Hematopoietic multipotent progenitor cell (in vitro differentiated cells): Measurements from ENCODE around the gene CMTM7. TPM values are rescaled to one million over a fixed set of nuclear protein-coding genes. Genes with fewer than 3 reads are reported as not detected.
A peak's percentile ranks its signal among the peaks of the same experiment; 100 is the strongest.

Experiments
- DNase-seq, 3 donors: peaks; one replicate each; pipeline ENCODE4 v3.0.0-alpha.2; 2011 to 2015; ENCODE audit warnings: low read depth in 2 of 3, low spot score in 2 of 3
- total RNA-seq: library from RNA; depleted of rRNA; stranded (reverse); fragments of >200 nt; gene quantifications from one replicate; pipeline ENCODE4 v1.2.3, GENCODE V29; 2012

CMTM7 gene
- total RNA-seq, 1 donor, result 23.4 TPM

DNA sequence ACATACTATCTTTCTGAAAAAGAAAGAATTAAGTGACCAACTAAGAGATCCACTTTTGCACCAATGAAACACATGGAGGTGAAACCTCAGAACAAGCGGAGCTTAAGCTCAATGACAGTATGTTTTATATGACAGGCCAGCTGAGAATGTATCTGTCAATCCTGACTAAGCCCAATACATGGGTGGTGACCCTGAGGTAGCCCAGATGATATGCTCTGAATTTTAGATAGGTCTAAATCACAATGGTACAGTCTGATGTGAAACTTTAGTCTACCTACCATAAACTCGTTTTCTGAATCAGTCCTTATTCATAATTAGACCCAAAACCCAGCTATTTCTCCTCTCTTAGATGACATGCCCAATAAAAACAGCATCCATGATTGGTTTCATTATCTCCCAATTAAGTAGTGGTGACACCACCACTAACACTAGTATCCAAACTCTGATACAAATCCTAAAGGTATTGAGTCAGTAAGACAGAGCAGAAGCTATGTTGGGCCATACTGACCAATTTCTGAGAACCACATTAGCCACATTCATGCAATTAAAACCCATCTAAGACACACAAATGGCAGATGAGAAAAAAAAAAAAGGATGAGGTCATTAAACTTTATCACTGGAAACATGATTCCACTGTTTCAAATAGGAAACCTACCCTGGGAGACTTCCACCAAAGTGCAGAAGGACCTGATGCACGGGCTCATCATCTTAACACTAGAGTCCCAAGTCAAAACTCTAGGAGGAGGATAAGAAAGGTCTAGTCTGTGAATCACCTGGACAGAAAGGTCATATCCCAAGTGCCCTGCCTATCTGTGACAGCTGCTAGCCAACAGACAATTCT lies 90.4 kb downstream of the CMTM7 start:
- no peak for DNase-seq

DNA sequence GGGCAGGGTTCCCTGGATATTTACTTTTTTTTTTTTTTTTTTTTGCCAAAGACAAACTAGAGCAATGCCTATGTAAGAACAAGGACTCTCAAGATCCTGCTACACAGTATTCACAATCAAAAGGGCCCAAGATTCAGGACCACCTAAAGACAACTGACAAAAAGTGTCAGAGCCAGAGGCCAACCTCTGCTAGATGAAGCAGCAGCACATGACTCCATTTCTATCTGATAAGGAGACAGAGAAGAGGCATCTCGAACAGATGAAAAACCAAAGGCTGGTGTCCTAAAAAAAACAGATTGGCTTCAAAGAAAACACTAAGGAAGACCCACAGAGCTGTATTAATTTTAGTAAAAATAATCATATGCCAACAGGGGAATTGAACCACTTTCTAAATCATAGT lies 91.0 kb downstream of the CMTM7 start:
- no peak for DNase-seq

DNA sequence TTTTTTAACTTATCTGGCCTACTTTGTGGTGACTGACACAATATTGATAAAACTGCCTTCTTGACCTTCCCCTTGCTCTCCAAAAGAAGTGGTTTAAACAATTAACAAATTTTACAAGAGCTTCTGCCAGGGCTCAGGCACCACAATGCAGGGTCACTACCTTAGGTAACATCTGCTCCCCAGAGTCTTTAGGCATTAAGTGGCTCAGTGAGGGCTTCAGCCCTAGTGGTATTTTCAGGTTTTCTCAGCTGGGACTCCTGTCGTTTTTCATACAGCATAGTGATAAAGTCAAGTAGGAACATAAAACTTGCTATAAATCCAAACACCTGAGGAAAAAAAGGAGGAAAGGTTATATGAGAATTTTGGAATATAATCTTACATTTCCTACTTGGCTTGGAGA lies 92.1 kb downstream of the CMTM7 start:
- DNase-seq, result no peak

DNA sequence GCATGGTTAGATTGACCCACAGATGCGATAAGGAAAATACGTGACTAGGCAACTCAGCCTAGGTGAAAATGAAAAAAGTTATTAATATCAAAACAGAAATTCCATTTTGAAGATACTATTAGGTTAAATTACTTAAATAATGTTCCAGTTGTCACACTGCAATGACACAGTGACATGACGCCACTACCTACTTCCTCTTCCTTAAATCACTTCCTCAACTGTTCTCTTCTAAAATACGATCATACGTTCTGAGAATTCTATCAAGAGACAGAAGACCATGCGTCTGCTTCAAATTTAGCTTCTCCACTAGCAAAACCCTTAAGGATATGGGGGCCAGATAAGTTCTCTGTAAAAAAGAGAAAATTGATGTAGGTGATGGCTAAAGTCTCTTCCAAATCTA lies 92.8 kb downstream of the CMTM7 start:
- DNase-seq, result peak in 2 of 3 donors; percentile 26 to 44

DNA sequence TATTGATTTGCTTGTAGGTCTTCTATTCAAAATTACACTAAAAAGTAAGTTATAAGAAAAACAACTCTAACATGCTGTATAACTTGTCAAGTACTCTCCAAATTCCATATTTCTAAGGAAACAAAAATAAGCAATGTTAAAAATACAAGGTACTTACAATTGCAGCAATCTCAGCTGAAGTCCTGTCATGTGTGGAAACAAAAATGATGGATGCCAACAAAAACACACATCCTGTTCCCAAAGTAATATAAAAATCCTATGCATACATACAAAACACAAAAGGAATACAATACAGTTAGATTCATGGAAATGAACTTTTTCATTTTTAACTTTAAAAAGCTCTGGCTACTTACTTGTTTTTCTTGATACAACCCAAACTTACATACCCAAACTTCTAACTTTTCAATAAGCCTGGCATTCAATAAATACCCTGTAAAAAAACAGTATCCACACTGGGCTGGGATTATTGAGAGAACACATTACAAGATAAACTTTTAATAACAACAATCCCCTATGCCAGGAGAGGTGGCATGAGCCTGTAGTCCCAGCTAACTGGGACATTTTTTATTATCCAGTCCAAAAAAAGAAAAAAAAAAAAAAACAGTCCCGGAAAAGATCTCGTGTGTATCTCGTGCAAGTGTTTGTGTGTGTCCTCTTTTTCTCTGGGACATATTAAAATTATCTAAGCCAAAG lies 96.3 kb downstream of the CMTM7 start:
- no peak for DNase-seq

DNA sequence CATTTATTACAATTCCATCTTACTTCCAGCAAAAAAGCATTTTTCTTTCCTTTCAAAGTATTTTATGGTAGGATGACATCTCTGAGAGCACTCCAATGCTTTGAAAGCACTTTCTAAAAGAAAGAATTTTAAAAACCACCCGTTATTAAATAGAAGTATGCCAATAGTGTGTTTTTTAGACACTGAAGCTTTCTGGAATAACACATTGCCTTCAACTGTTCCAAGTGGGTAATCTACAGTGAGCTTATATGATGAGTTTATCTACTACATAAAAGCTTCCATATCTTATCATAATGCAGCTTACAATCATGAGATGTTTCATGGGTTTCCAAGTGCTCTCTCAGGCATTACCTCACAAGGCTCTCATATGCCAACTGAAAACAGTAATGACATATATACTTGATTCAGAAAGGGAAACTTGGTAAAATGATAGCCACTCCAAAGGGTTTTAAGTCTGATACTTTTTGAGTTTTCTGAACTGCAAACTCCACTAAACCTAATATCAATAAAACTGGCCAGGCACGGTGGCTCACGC lies 96.9 kb downstream of the CMTM7 start:
- DNase-seq, result no peak

DNA sequence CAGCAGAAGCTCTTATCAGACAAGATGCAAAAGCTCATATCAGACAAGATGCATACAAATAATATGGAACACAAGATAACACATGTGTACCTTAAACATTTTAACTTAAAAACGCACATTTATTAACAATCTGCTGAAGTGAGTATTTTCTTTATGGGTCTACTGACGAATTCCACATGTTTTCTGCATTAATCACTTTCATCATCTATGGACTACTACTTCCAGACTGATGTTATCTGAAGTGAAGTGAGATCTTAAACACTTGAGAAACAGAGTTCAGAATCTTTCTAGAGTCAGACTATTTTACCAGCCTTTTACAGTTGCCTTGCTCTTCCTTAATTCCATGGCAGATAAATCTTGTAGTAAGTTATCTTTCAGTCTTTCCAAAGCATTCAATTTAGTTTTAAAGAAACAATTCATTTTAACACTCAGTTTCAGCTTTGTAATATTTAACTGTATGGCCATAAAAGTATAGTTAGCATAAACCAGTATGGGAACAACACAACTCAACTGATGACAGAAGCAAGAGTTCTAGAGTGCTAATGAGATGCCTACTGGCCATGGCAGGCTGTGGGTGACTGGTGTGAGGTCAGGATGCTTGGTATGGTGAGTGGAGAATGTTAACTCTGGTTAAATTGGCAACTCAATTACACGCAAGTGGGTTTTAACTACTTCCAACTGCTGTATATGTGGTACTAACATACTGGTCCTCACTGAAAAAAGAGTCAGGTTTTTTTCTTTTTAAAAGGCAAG lies 101.2 kb downstream of the CMTM7 start:
- DNase-seq, result no peak

DNA sequence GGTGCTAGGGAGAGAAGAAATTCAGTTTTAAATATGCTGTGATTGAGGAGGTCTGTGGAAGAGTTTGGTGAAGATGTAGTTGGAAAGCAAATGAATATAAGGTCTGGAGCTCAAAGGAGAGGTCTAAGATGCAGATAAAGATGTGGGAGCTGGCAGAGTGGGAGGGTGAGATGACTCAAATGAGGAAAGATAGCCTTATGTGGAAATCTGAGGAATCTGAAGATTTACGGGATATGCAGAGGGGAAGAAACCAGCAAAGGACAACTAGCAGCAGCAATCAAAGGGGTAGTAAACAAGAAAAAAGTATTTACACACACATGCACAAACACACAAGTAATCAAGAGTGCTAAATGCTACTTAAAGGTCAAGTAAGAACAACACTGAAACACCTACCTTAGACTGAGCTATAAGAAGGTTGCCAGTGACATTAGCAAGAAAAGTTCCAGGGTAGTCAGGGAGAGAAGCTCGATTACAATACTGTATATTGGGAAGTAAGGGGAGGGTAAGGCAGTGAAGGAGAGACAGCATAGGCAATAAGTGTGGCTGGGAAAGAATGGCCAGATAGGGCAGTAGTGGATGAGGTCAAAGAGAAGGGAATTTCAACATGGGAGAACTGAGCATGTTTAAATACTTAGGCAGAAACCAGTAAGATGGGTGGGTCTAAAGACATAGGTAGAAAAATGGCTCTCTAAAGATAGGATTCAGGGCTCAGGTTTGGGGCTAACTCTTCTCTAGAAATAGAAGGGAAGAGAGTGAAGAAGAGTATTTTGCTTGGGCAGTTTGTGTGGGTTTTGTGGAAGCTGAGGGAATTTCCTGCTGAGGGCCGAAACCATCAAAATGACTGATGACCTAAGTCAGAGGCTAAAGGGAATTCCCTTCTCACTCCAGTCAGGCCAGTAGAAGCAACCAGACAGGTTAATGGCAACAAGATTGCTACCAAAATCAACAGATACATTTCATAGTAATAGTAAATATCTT lies 102.1 kb downstream of the CMTM7 start:
- no peak for DNase-seq

DNA sequence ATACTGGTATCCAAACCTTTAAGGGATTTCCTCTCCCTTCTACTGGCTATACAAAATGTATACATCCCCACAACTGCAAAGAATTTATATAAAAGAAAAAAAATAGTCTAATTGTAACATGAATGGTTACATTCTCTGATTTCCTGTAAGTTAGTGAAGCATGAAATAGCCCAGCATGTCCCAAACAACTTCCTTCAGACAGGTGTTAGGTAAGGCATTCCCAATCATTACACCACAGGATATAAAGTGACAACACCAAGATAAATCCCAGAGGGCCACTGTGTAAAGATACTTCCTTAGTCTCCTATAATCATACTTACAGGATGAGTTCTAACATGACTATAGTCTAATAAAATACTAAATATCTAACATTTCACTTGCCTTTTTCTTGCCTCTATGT lies 103.4 kb downstream of the CMTM7 start:
- no peak for DNase-seq

DNA sequence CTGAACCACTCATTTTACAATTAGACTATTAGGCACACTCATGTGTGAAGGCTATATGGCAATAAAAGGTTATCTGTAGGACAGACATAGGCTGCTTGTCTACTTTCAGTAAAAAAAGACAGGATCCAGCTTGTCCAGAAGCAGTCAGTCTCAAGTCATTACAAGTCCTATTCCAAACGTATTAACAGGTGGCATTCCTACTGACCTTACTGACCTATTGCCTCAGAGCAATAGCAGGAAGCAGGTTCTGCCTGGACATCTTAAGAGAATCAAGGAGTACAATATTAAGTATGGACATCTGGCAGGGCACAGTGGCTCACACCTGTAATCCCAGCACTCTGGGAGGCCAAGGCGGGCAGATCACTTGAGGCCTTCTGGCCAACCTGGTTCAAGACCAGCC lies 104.0 kb downstream of the CMTM7 start:
- no peak for DNase-seq

DNA sequence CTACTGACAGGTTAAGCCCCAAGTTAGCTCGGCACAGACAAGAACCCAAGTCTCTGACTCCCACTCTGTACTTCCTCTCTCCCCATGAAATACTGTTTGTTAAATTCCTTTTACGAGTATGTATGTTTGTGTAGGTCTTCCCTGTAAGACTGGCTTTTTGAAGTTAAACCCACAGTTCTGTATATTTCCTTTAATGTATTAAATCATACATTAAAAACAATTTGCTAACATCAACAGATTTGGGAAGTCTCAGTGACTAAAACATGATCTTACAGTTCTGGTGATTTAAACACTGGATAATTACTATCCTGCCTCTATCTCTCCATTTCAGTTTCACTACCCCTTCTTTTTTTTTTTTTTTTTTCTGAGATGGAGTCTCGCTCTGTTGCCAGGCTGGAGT lies 106.6 kb downstream of the CMTM7 start:
- DNase-seq, result no peak

DNA sequence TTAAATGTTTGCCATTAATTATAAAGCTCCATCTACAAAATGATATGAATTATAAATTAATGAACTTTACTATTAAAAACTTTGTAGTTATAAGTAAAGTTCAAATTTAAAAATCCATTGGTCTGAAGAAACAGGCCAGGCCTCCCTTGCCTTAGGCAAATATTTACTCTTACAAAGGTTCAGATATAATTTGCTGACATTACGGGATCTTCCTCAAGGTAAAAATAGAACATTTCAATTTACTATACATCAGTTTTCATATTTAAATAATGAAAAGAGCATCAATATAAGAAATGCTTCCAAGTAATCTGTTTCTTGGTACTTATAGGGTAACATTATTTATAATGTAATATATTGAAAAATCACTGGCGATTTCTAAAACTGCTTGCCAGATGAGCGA lies 107.3 kb downstream of the CMTM7 start:
- no peak for DNase-seq

DNA sequence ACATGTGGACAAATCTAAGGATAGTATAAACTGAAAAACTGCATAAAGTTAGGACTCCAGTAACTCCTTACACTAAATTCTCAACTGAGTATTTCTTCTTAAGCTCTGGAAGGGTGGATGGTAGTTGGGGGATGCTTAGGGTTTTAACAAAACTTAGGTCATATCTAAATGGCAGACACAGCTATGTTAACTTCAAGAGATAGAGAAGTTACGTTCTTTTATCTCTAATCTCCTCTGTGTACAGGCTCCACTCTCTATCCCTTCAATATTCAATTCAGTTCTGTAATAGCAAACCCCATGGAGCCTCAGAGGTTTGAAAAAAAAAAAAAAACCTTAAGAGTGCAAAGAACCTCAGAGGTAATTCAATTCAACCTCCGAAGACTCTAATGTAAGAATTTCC lies 107.9 kb downstream of the CMTM7 start:
- no peak for DNase-seq

DNA sequence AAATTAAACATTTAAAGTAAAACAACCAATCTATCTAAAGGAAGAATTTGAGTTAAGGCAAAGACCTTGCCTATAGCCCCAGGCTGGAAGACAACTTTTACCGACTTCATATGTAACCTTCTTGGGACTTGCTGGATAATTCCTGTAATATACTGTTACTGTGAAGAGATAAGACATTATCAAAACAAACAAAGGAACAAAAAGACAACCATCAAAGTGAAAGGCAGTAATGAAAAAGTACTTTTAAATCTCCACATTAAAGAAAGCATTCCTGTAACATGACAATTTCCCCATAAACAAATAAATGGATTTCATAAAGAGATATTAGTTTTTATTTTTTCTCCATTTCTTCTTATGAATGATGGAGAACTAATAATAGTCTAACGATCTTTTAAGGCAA lies 108.6 kb downstream of the CMTM7 start:
- DNase-seq, result no peak

DNA sequence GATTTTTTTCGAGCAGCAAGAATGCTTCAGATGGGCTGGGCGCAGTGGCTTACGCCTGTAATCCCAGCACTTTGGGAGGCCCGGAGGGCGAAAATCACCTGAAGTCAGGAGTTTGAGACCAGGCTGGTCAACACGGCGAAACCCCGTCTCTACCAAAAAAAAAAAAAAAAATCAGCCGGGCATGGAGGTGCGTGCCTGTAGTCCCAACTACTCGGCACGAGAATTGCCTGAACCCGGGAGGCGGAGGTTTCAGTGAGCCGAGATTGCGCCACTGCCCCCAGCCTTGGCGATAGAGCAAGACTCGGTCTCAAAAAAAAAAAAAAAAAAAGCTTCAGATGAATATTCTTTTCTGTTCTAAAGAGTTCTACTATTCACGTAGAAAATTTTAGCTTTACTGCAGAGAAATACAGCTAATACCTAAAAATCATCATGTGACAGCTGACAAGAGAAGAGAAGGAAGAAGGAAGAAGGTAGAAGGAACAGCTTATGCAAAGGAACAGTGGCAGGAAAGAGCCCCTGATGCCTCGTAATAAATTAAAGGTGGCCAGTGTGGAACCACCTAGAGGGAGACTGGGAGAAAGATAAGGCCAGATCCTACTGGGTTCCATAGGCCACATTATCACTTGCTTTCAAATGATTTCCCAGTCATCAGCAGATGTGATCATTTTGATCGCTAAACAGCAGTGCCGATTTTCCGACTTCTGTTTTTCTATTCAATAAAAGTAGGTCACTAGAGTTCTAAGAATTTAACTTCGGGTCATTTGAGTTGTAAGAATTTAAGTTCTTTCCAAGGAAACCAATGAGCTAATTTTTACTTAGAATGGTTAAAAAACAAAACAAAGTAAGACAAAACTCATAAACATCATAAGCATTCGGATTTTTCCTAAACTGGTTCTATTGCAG lies 109.5 kb downstream of the CMTM7 start:
- DNase-seq, result no peak

DNA sequence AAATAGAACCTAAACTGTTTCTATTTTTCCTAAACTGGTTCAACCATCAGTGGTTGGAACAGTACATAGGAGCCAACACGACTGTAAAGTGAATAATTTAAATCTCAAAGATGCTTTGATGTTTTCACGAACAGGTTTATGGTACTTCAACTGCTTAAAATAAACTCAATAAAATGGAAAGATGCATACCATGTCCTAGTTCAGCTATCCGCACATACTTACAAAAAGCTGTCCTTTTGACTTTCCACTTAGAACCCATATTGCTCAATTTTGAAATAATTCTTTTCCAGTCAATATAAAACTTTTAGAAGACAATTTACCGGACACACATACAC lies 110.1 kb downstream of the CMTM7 start:
- no peak for DNase-seq

DNA sequence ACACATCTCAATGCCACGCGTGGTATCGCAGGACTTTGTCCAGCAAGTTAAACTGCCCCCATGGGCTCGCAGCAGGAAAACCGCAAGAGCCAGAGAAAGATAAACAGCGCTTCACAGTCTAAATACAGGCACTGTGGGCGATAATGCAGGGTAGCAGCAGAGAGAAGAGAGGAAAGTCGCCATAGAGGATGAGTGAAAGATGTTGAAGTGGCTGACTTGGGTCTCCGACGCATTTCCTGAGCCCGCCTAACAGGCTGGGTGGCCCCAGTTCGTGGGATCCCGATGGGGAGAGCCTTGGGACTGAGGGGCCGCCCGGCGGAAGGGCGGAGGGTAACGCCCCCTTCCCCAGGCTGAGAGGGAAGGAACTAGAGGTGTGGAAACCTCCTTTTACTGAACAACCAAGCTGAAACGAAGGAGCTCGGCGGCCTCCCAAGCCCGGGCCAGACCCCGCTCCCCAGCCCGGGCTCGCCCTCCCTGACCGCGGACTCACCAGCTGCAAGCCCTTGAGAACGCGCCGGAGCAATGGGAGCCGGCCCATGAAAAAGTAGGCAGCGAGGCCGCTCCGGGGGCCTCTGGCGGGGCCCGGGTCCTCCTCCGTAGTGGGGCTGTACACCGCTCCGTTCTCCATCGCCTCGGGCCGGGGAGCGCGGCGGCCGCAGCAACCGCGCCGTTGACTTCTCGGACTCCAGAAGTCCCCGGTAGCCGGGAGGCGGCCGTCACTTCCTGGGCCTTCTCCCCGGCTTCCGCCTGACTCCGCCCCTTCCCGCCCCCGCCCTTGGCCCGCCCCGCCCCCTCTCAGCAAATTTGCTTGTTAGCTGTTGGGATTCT lies 110.7 kb downstream of the CMTM7 start, which contains the start of gene CMTM6:
Gene CMTM6, minus strand, starts transcription at position 735 of the 828 bp plus-strand sequence. Its CDS starts 107 bp downstream, at position 628.
- DNase-seq, result peak; percentile 50 to 76 (median 67)

DNA sequence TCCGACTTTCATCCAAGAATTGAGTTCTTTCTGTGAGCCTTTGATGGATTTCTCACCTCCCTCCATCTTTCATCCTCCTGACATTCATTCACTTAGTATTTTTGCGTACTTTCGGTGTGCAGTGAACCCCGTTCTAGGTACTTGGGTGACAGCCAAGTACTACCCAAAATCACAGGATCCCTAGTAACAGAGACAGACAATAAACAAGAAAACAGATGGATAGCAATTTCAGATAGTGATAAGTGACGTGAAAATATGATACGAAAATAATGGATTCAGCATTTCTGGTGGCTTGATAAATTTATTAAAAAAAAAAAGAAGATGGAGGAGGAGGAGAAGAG lies 111.3 kb downstream of the CMTM7 start:
- no peak for DNase-seq
